GM21576 (cell line): ENCODE results near the gene CHST10.
A peak's percentile ranks its signal among the peaks of the same experiment; 100 is the strongest.
"Not testable (repeated sequence)": the region's sequence is repeated elsewhere in the genome, so short reads cannot be mapped to it uniquely, and the experiment has no call there.

Source experiments
- ATAC-seq: cut with Tn5 transposase; IDR thresholded peaks from one replicate; pipeline ENCODE4 v1.9.1; 2021; ENCODE audit warnings: mild to moderate bottlenecking, moderate library complexity; ENCODE audit not compliant: unreplicated experiment

The CHST10 gene

DNA sequence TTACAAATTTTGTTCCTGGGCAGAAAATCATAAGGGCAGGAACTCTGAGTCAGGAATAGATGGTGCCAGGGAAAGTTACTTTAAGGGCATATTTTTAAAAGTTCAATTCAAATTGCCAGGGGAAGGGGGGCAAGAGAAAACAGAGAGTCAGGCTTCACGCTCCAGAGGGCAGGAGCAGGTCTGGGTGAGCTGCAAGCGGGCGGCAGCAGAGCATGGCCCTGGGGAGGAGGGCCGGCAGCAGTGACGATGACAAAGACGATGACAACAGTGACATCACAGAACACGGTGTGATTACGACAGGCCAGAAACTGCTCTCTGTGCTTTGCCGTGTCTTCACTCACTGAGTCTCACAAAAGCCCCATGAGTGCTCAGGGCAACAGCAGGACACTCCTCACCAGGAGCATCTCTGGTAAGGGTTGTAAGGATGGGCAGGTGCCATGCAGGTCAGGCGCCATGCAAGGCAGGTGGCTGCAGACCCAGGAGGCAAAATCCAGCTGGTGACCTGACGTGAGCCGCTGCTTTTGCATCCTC is 23.3 kb downstream of the CHST10 start:
- ATAC-seq, result peak; percentile 62

DNA sequence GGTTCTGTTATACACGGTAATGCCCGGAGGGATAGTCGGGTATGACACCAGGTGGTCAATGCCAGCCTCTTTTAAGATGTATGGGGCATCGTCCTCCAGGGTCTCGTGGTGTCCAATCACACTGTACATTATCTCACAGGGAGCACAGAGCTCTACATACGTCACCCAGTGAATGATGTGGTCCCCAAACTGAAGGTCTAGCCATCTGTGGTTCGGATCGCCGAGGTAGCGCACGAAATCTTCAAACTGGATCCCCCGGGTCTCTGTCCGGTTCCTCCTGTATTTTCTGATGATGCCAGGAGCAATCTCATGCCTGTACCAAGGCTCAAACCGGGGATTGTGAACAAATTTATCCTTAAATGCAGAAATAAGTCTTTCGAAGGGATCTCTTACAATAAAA is 24.1 kb downstream of the CHST10 start:
- ATAC-seq, result no peak

GRCh38 chr2:100392715-100393114 is 24.8 kb downstream of the CHST10 start:
- no peak for ATAC-seq

- no peak for ATAC-seq
Measured at GRCh38 chr2:100391735-100392515, 25.5 kb downstream of the CHST10 start.

DNA sequence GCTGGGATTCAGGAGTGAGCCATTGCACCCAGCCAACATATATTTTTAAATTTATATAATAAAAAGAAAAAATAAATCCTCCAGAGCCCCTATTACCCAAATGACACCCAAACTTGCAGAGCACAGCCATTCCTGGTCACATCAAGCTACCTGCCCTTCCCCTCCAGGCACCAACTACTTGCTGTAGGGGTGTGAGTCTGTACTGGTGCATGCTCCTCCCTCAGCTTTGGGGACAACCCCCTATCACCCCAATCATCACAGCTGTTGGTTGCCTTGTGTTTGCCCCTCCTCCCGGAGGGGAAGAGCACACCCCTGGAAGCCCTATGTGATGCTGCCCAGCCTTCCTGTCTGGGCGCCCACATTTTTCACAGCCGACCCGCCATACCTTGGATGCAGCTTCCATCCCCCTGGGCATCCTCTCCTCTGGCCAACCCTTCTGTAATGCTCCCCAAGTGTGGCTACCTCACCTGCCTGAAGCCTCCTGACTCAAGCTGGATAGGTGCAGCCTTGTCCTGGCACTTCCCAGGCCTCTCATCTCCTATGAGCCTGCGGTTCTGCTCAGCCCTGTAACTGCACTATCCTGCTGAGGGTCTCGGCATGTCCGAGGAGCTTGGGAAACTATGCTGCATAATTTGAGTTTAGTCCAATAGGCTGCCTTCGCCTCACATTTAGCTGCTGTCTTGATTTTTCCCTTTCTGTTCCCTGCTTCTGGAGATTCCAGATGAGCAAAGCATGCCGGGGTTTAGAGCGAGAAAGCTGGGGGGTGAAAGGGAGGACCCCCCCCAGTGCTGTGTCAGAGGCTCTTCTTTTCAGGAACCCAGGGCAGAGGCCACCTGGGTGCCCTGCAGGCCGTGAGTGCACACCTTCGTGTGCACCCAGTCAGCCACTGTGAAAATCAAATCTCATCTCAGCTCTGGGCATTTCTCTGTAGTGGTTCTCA is 27.2 kb downstream of the CHST10 start:
- ATAC-seq, result no peak

DNA sequence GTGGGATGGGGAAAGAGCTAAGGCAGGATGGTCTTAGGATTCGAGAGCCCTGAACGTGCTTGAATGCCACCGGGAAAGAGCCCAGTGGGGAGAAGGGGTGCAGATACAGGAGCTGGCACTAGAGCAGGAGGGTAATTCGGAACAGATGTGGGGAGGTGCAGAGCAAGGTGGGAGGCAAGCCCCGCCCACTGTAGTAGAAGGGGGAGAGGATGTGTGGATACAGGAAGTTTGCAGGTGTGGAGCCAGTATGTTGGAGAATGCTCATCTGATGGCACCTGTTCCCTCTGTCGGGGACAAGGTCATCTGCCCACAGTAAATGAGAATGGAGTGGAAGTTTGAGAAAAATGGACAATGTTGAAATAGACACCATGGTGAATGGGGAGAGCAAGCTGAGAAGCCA is 28.8 kb downstream of the CHST10 start:
- ATAC-seq, result no peak

DNA sequence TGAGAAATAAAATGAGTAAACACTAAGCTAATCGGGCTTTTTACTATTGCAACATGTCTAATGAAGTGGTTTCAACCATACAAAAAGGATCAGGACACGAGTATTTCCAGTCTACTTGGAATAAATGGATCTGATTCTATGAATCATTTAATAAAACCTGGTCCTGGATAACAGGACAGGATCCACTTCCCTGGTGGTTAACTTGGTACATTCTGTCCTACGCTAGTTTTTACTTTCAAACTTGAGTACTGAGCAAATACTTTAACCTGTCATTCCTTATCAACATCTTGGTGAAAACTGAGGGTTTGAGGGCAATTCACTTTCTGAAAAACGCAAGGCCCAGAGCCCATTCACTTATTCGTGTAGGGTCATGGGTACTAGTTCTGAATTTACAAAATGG is 33.5 kb downstream of the CHST10 start:
- ATAC-seq, result no peak

GRCh38 chr2:100383306-100383705 is 34.2 kb downstream of the CHST10 start:
- no peak for ATAC-seq

- peak; percentile 62 for ATAC-seq
Measured at GRCh38 chr2:100381240-100381639, 36.2 kb downstream of the CHST10 start.

- ATAC-seq, result no peak
Measured at GRCh38 chr2:100380681-100381080, 36.8 kb downstream of the CHST10 start.

DNA sequence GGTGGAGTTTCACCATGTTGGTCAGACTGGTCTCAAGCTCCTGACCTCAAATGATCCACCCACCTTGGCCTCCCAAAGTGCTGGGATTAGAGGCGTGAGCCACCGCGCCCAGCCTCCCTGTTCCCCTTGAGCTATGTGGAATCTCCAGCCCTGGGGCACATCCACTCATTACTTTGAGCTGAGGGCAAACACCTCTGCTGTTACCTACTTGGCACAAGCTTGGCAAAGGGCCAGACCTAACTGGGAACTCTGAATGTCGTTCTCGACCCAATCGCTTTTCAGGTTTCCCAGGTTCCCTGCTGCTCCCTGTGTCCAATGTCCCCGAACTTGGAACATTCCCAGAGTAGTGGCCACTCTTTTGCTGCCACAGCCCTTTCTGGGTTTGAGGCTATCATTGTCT is 40.6 kb downstream of the CHST10 start:
- ATAC-seq, result no peak

- ATAC-seq, result no peak
Measured at GRCh38 chr2:100367163-100367562, 50.3 kb downstream of the CHST10 start.

DNA sequence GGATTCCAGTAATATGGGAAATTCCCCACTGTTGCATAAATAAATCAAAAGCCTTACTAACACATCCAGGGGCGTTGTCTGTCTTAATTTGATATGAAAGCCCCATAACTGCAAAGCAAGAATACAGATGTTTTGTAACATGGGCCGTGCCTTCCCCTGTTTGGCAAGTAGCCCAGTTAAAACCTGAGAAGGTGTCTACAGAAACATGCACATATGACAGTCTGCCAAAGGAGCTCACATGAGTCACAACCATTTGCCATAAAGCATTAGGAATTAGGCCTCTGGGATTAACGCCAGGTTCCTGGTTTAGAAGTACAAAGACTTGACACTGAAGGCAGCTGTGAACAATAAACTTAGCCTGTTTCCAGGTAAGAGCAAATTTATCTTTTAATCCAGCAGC is 52.0 kb downstream of the CHST10 start:
- no peak for ATAC-seq

- ATAC-seq, result not testable (repeated sequence)
Measured at GRCh38 chr2:100362269-100362668, 55.2 kb downstream of the CHST10 start.

- no peak for ATAC-seq
Measured at GRCh38 chr2:100359576-100359975, 57.9 kb downstream of the CHST10 start.

DNA sequence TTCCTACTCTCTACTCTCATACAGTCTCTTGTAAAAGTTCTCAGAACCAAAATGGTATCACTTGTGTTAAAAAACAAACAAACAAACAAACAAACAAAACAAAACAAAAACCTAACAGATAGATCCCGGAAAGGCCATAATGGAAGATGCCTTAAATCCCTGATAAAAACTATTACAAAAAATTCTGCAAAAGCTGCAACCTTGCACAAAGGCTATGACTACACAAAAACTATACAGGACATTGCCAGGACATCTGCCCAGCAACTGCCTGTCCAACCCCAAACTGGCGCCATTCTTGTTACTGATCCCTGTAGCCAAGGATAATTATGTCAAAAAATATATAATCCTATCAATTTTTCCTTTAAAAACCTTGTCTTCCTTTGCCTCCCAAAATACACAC is 58.9 kb downstream of the CHST10 start:
- ATAC-seq, result no peak

GRCh38 chr2:100352521-100352920 is 64.9 kb downstream of the CHST10 start:
- no peak for ATAC-seq

DNA sequence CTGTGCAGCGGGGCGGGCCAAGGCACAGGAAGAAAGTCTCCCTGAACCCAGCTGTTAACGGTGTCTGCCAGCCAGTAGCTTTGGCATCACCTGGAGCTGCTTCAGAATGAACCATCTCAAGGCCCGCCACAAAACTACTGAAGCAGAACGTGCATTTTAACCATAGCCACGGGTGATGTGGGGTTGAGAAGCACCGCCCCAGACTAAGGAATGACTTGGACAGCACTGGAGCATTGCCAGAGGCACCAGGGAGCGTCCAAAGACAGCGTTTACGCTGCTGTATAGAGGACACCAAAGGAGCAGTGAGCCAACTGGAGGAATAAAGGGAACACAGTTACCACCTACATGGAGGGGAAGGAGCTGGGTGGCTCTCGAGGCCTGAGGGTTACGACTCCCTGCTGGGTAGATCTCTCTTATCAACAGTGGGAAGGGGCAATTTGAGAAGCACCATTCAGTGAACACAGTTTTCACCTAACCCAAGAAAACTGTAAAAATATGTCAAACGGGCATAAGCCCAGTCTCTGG is 66.7 kb downstream of the CHST10 start:
- ATAC-seq, result no peak

DNA sequence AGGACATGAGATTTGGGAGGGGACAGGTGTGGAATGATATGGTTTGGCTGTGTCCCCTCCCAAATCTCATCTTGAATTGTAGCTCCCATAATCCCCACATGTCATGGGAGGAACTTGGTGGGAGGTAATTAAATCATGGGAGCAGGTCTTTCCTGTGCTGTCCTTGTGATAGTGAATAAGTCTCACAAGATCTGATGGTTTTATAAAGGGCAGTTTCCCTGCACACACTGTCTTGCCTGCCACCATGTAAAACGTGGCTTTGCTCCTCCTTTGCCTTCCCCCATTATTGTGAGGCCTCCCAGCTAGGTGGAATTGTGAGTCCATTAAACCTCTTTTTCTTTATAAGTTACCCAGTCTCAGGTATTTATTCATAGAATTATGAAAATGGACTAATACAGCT is 72.3 kb downstream of the CHST10 start:
- ATAC-seq, result not testable (repeated sequence)

- no peak for ATAC-seq
Measured at GRCh38 chr2:100344433-100344832, 73.0 kb downstream of the CHST10 start.

DNA sequence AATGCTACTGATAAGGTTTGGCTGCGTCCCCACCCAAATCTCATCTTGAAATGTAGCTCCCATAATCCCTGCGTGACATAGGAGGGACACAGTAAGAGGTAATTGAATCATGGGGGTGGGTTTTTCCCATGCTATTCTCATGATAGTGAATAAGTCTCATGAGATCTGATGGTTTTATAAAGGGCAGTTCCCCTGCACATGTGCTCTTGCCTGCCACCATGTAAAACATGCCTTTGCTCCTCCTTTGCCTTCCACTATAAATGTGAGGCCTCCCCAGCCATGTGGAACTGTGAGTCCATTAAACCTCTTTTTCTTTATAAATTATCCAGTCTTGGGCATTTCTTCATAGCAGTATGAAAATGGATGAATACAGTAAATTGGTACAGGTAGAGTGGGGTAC is 75.0 kb downstream of the CHST10 start:
- ATAC-seq, result not testable (repeated sequence)
